ENCODE measurements around the gene EFR3B. TPM values are rescaled to one million over a fixed set of nuclear protein-coding genes. Genes with fewer than 3 reads are reported as not detected.

The EFR3B gene
- polyA plus RNA-seq, 2 of the 4 experiments (the other 2 are of a cell fraction) = 6.5 to 12.5 TPM

GRCh38 chr2:25018681-25019080 lies 23.2 kb upstream of the EFR3B start (continued):
- TF ChIP-seq BCL3 (IDR thresholded peaks at IDR 0.05) = no peak

- no peak for DNase-seq (ENCODE audit: low read depth in 1 of 2, low spot score in 1 of 2)
- Histone ChIP-seq H3K4me2 (no peak overlapping the region), H3K4me3 (no peak overlapping the region), H3K9me3 (no peaks in the 10 kb centered on the region), H3K27ac (no peak overlapping the region), H3K4me1 (no peaks in the 10 kb centered on the region)
- WGBS (ENCODE audit: missing lambda C conversion rate) = 81% methylated on average over 2 of the region's 2 CpGs
- CTCF ChIA-PET = interaction anchor here (0.6 to 2.3 kb wide), 5 partner anchors 9 to 230 kb away, joined by 3 to 13 read pairs (median 3); no protein-coding TSS in a partner anchor
- FAIRE-seq = no peak
- TF ChIP-seq ZFP36 (IDR thresholded peaks at IDR 0.05; ENCODE audit: borderline replicate concordance, partially characterized antibody) = no peak
- TF ChIP-seq ZSCAN20 (CRISPR knock-in tag; IDR thresholded peaks at IDR 0.05) = no peak
- TF ChIP-seq REST (IDR thresholded peaks at IDR 0.05) = no peak
- TF ChIP-seq PBX3 (IDR thresholded peaks at IDR 0.05) = no peak
- no peak for TF ChIP-seq MAZ (IDR thresholded peaks at IDR 0.05; ENCODE audit: borderline replicate concordance, low read depth, low read length)
- TF ChIP-seq NR3C1 (IDR thresholded peaks at IDR 0.05) = no peak
- TF ChIP-seq CHD4 (IDR thresholded peaks at IDR 0.05; ENCODE audit: borderline replicate concordance) = no peak
- TF ChIP-seq POLR2AphosphoS2 (conservative IDR thresholded peaks at IDR 0.05; ENCODE audit: low read length) = no peak
- TF ChIP-seq ESRRA (IDR thresholded peaks at IDR 0.05; ENCODE audit: borderline replicate concordance, low read length) = no peak
- no peak for TF ChIP-seq USF2 (IDR thresholded peaks at IDR 0.05)
- no peak for TF ChIP-seq EP300 (IDR thresholded peaks at IDR 0.05)
- no peak for TF ChIP-seq BHLHE40 (IDR thresholded peaks at IDR 0.05; ENCODE audit: low read depth, low read length)
- no peak for TF ChIP-seq RAD21 (conservative IDR thresholded peaks at IDR 0.05 in 1 of 2, IDR thresholded peaks at IDR 0.05 in 1 of 2)
- no peak for TF ChIP-seq CTCF (IDR thresholded peaks at IDR 0.05)
- TF ChIP-seq HDAC2 (IDR thresholded peaks at IDR 0.05) = no peak
- no peak for TF ChIP-seq SMC3 (IDR thresholded peaks at IDR 0.05)
- TF ChIP-seq RCOR1 (IDR thresholded peaks at IDR 0.05; ENCODE audit: low read depth, low read length) = no peak
- no peak for TF ChIP-seq HOXB13 (CRISPR knock-in tag; IDR thresholded peaks at IDR 0.05; ENCODE audit: low read depth)
- no peak for TF ChIP-seq KDM5A (IDR thresholded peaks at IDR 0.05)
- no peak for TF ChIP-seq PHF8 (IDR thresholded peaks at IDR 0.05; ENCODE audit: borderline replicate concordance, low read depth)
- POLR2A ChIA-PET = no interaction called here
- ATAC-seq = no peak
These were observed 20.0 kb upstream of the EFR3B start for GRCh38 chr2:25021791-25022362.
